Central memory CD4-positive, alpha-beta T cell (primary cell): ENCODE results near the gene ADD1.
"Not testable (repeated sequence)": the region's sequence is repeated elsewhere in the genome, so short reads cannot be mapped to it uniquely, and the experiment has no call there.

ENCODE experiments used
- DNase-seq: peaks from one replicate; pipeline ENCODE4 v3.0.0; 2022

Gene ADD1

GRCh38 chr4:2936773-2937145 lies 93.1 kb downstream of the ADD1 start:
- no peak for DNase-seq

GRCh38 chr4:2937146-2937857 lies 93.7 kb downstream of the ADD1 start:
- no peak for DNase-seq

- no peak for DNase-seq
Measured at GRCh38 chr4:2937986-2938385, 94.3 kb downstream of the ADD1 start.

GRCh38 chr4:2938411-2938810 lies 94.8 kb downstream of the ADD1 start:
- DNase-seq = not testable (repeated sequence)

GRCh38 chr4:2938906-2939305 lies 95.3 kb downstream of the ADD1 start:
- DNase-seq = no peak

GRCh38 chr4:2939383-2940243 lies 96.0 kb downstream of the ADD1 start:
- DNase-seq = no peak

- DNase-seq = no peak
Measured at GRCh38 chr4:2940267-2941137, 96.9 kb downstream of the ADD1 start.

GRCh38 chr4:2941138-2942036 lies 97.7 kb downstream of the ADD1 start:
- no peak for DNase-seq

- no peak for DNase-seq
Measured at GRCh38 chr4:2942037-2942531, 98.4 kb downstream of the ADD1 start.

GRCh38 chr4:2942532-2943363 lies 99.1 kb downstream of the ADD1 start:
- no peak for DNase-seq

GRCh38 chr4:2943364-2944090 lies 99.9 kb downstream of the ADD1 start:
- DNase-seq = no peak

- DNase-seq = no peak
Measured at GRCh38 chr4:2944091-2944482, 100.4 kb downstream of the ADD1 start.

GRCh38 chr4:2944586-2945526 lies 101.2 kb downstream of the ADD1 start:
- DNase-seq = no peak

GRCh38 chr4:2945619-2946604 lies 102.3 kb downstream of the ADD1 start:
- not testable (repeated sequence) for DNase-seq

- no peak for DNase-seq
Measured at GRCh38 chr4:2946812-2947600, 103.4 kb downstream of the ADD1 start.

GRCh38 chr4:2947926-2948325 lies 104.3 kb downstream of the ADD1 start:
- DNase-seq = no peak
